Endothelial cell of umbilical vein (primary cell): ENCODE results near the gene PAK6. TPM values are rescaled to one million over a fixed set of nuclear protein-coding genes. Genes with fewer than 3 reads are reported as not detected.

Experiments
- BruUV-seq: library from RNA; stranded (reverse); fragments of 400-500 nt; replicated peaks from 2 replicates; lab custom pipeline; 2021; lab: Mats Ljungman, UMichigan
- CTCF ChIA-PET: fragments of 300-600, 350-600 bp; sonication (Branson Sonifier 250); formaldehyde crosslinking; loops from one replicate; lab custom pipeline; 2021; ENCODE audit warnings: antibody characterized with exemption, inconsistent platforms; lab: Charles Lee
- POLR2A ChIA-PET: fragments of 300-600, 350-600 bp; sonication (Branson Sonifier 250); formaldehyde crosslinking; loops from one replicate; lab custom pipeline; 2021; ENCODE audit warnings: antibody characterized with exemption, inconsistent platforms; lab: Charles Lee
- DNase-seq: peaks from one replicate; pipeline ENCODE4 v3.0.0-alpha.2; 2011; ENCODE audit warnings: low read depth, low spot score
- FAIRE-seq: peaks from 2 replicates; lab custom pipeline; 2011; peaks lifted over from hg19 to GRCh38; lab: Jason Lieb, UNC
- H2AFZ ChIP-seq: 2 replicates; pipeline ENCODE4 v1.6.0; 2012; ENCODE audit warnings: low read depth, low read length, control low read depth, inconsistent platforms
- H3K27ac ChIP-seq: 2 replicates; pipeline ENCODE4 v1.5.1; 2011; ENCODE audit warnings: low read depth, mild to moderate bottlenecking, control low read depth, low read length, moderate library complexity; ENCODE audit not compliant: insufficient read depth
- H3K27me3 ChIP-seq, 2 experiments: 2 replicates each; pipeline versions ENCODE4 v1.6.0 to v1.6.1; 2011; ENCODE audit warnings: low read length in 2 of 2, mixed read lengths in 1 of 2; ENCODE audit not compliant: control insufficient read depth in 2 of 2, insufficient read depth in 2 of 2
- H3K36me3 ChIP-seq, 2 experiments: 2 replicates in 1 of 2; 3 replicates in 1 of 2; pipeline ENCODE4 v1.5.1; 2011; ENCODE audit warnings: low read length in 2 of 2, mild to moderate bottlenecking in 1 of 2, moderate library complexity in 1 of 2; ENCODE audit not compliant: control insufficient read depth in 2 of 2, insufficient read depth in 2 of 2; ENCODE audit errors: extremely low read depth in 1 of 2
- H3K4me1 ChIP-seq: 3 replicates; pipeline ENCODE4 v1.5.1; 2011; ENCODE audit warnings: mild to moderate bottlenecking, low read length; ENCODE audit not compliant: control insufficient read depth, insufficient read depth; ENCODE audit errors: extremely low read depth
- H3K4me2 ChIP-seq: 2 replicates; pipeline ENCODE4 v1.6.1; 2011; ENCODE audit warnings: low read length, control low read depth, mixed read lengths; ENCODE audit not compliant: insufficient read depth
- H3K4me3 ChIP-seq, 3 experiments: fragments of 200-600 bp in 1 of 3; sonication (generic), shearing (Covaris generic) in 1 of 3; replicated peaks in 1 of 3; 2 replicates each; pipeline ENCODE4 v1.5.1; 2011 to 2016; ENCODE audit warnings: control low read depth in 3 of 3, low read length in 3 of 3, mild to moderate bottlenecking in 2 of 3, inconsistent platforms in 1 of 3, low read depth in 1 of 3, moderate library complexity in 1 of 3; ENCODE audit not compliant: insufficient read depth in 1 of 3
- H3K79me2 ChIP-seq: 2 replicates; pipeline ENCODE4 v1.6.0; 2012; ENCODE audit warnings: low read length, inconsistent platforms; ENCODE audit not compliant: control insufficient read depth, insufficient read depth
- H3K9ac ChIP-seq: replicated peaks from 2 replicates; pipeline ENCODE3; 2011; ENCODE audit warnings: low read length, control low read depth; ENCODE audit not compliant: insufficient read depth; ENCODE audit errors: extremely low read depth
- H3K9me1 ChIP-seq: replicated peaks from 3 replicates; pipeline ENCODE4 v1.6.0; 2011; ENCODE audit warnings: mild to moderate bottlenecking, low read length; ENCODE audit not compliant: control insufficient read depth, insufficient read depth; ENCODE audit errors: extremely low read depth
- H3K9me3 ChIP-seq: replicated peaks from 2 replicates; pipeline ENCODE4 v1.5.1; 2012; ENCODE audit warnings: low read length, inconsistent platforms; ENCODE audit not compliant: control insufficient read depth, insufficient read depth
- H4K20me1 ChIP-seq: replicated peaks from 2 replicates; pipeline ENCODE3; 2011; ENCODE audit warnings: mild to moderate bottlenecking, low read length; ENCODE audit not compliant: control insufficient read depth, insufficient read depth; ENCODE audit errors: extremely low read depth
- EZH2 ChIP-seq: IDR thresholded peaks from 2 replicates; pipeline ENCODE4 v1.6.1; 2012; ENCODE audit warnings: borderline replicate concordance, low read depth, mild to moderate bottlenecking, moderate library complexity, low read length, inconsistent platforms; ENCODE audit not compliant: severe bottlenecking
- FOS ChIP-seq: IDR thresholded peaks from 2 replicates; pipeline ENCODE4 v1.6.1; 2011; ENCODE audit warnings: mild to moderate bottlenecking, low read length, moderate library complexity, borderline replicate concordance; ENCODE audit not compliant: insufficient read depth
- GATA2 ChIP-seq: IDR thresholded peaks from 2 replicates; pipeline ENCODE4 v1.7.0; 2011; ENCODE audit warnings: low read depth, mild to moderate bottlenecking, moderate library complexity, mixed read lengths, low read length; ENCODE audit not compliant: insufficient read length, insufficient read depth
- JUN ChIP-seq: IDR thresholded peaks from 2 replicates; pipeline ENCODE4 v1.6.1; 2011; ENCODE audit warnings: borderline replicate concordance, low read depth; ENCODE audit not compliant: insufficient read length, insufficient read depth
- MYC ChIP-seq: IDR thresholded peaks from one replicate; pipeline ENCODE4 v1.6.1; 2011; ENCODE audit warnings: mild to moderate bottlenecking, low read depth, low read length
- POLR2A ChIP-seq: IDR thresholded peaks from 2 replicates; pipeline ENCODE4 v1.6.1; 2012; ENCODE audit warnings: low read depth, mild to moderate bottlenecking, control low read depth, low read length
- POLR2AphosphoS5 ChIP-seq: IDR thresholded peaks from 2 replicates; pipeline ENCODE4 v1.6.1; 2012; ENCODE audit warnings: low read depth, mild to moderate bottlenecking, control low read depth, low read length, moderate library complexity; ENCODE audit not compliant: insufficient read depth
- dilution Hi-C: fragments of 300-500 bp; cut with MboI; formaldehyde crosslinking; loops from one replicate; pipeline ENCODE4 v1.15.0; 2019; ENCODE audit warnings: low sequenced_read_pairs; ENCODE audit not compliant: extremely low pct_ligation_motif_present
- intact Hi-C: fragments of 100-400 bp; cut with micrococcal nuclease; formaldehyde crosslinking; loops from one replicate; pipeline ENCODE4 v1.10.0; 2022
- polyA plus RNA-seq, 4 experiments: library from polyadenylated mRNA; depleted of rRNA in 3 of 4; stranded (reverse) in 3 of 4; unstranded in 1 of 4; fragments of >200 nt; gene quantifications; 2 replicates each; pipeline versions ENCODE4 v1.2.1 to v1.2.3, GENCODE V29; 2011 to 2012; ENCODE audit warnings: missing spikeins in 1 of 4
- total RNA-seq: library from RNA; stranded (reverse); gene quantifications from 2 replicates; pipeline ENCODE4 v1.2.3, GENCODE V29; 2021
- TF ChIP-seq, protein P1 (sequence below), 2 donors: IDR thresholded peaks; 1 replicate in 1 of 2; 2 replicates in 1 of 2; pipeline ENCODE4 v1.5.1; 2011; ENCODE audit warnings: low read length in 2 of 2, mild to moderate bottlenecking in 2 of 2, moderate library complexity in 2 of 2, control low read depth in 1 of 2, inconsistent platforms in 1 of 2, low read depth in 1 of 2; ENCODE audit not compliant: insufficient read depth in 1 of 2; ENCODE audit errors: extremely low read depth in 1 of 2
- TF ChIP-seq, protein P2 (sequence below): IDR thresholded peaks from 2 replicates; pipeline ENCODE4 v1.6.1; 2011; ENCODE audit not compliant: insufficient read depth, insufficient read length

PAK6 gene
- total and polyA plus RNA-seq, 2 donors (not counting 3 experiments of a cell fraction or from before 2014, with no cell fraction given) = not detected

DNA sequence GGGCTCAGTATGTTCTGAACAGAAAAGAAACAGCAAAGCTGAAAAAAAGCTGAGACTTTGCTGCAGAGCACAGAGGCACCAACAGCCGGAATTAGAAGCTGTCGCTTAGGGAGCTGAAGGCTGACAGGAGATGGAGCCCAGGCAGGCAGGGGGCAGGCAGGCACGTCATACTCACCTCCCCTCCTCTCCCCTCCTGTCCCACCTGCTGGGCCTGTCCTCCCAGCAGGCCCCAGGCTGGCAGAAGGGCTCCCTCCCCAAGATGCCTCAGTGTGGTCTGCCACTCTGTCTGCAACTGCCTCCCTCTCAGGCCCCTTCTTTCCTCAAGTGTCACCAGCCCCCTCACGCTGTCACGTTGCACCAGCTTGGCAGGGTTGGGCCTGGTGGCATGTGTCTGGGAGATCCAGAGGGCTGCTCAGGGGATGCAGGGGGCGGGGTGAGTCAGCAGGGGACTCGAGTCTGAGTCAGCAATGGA is 47.2 kb downstream of the PAK6 start:
- Histone ChIP-seq H3K79me2 (no peaks in the 10 kb centered on the region), H3K4me2 (no peak overlapping the region), H3K36me3 (no peaks in the 10 kb centered on the region), H3K9me1 (no peaks in the 10 kb centered on the region), H3K4me3 (no peak overlapping the region), H3K9ac (no peak overlapping the region), H4K20me1 (no peaks in the 10 kb centered on the region), H3K4me1 (peaks cover 12% of the 10 kb centered on the region), H3K27ac (no peak overlapping the region), H3K27me3 (peaks cover 22 to 32% of the 10 kb centered on the region in 2 experiments), H2AFZ (no peak overlapping the region), H3K9me3 (no peaks in the 10 kb centered on the region)
- no TSS peak for BruUV-seq
- dilution Hi-C loops (no loop called here), intact Hi-C loops (no loop called here)
- no peak for DNase-seq
- TF ChIP-seq, protein P1, sequence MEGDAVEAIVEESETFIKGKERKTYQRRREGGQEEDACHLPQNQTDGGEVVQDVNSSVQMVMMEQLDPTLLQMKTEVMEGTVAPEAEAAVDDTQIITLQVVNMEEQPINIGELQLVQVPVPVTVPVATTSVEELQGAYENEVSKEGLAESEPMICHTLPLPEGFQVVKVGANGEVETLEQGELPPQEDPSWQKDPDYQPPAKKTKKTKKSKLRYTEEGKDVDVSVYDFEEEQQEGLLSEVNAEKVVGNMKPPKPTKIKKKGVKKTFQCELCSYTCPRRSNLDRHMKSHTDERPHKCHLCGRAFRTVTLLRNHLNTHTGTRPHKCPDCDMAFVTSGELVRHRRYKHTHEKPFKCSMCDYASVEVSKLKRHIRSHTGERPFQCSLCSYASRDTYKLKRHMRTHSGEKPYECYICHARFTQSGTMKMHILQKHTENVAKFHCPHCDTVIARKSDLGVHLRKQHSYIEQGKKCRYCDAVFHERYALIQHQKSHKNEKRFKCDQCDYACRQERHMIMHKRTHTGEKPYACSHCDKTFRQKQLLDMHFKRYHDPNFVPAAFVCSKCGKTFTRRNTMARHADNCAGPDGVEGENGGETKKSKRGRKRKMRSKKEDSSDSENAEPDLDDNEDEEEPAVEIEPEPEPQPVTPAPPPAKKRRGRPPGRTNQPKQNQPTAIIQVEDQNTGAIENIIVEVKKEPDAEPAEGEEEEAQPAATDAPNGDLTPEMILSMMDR (IDR thresholded peaks at IDR 0.05; ENCODE audit: extremely low read depth in 1 of 2, insufficient read depth in 1 of 2, low read depth in 1 of 2, low read length in 2 of 2) = no peak
- TF ChIP-seq FOS = no peak
- no peak for TF ChIP-seq MYC
- TF ChIP-seq POLR2AphosphoS5 = no peak
- TF ChIP-seq, protein P2, sequence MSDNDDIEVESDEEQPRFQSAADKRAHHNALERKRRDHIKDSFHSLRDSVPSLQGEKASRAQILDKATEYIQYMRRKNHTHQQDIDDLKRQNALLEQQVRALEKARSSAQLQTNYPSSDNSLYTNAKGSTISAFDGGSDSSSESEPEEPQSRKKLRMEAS = no peak
- TF ChIP-seq JUN = no peak
- TF ChIP-seq POLR2A = no peak
- no peak for TF ChIP-seq GATA2
- no peak for TF ChIP-seq EZH2
- FAIRE-seq = no peak
- ChIA-PET POLR2A (interaction anchor here (1.5 kb wide), 1 partner anchor 52 kb away, joined by 4 read pairs; no protein-coding TSS in a partner anchor), CTCF (interaction anchor here (0.8 to 5.3 kb wide), 11 partner anchors 11 to 136 kb away, joined by 3 to 83 read pairs (median 5); partner anchors contain the start of gene PLCB2)
